Heart left ventricle (tissue), 16 donors: ENCODE data around the gene MDFIC. TPM values are rescaled to one million over a fixed set of nuclear protein-coding genes. Genes with fewer than 3 reads are reported as not detected.

ENCODE experiments used
- ATAC-seq, 4 donors: fragments of 200-7000 bp; cut with Tn5 transposase; one replicate each; pipeline ENCODE4 v1.9.1; 2020 to 2022; ENCODE audit warnings: moderate library complexity in 4 of 4, mild to moderate bottlenecking in 3 of 4, moderate number of reproducible peaks in 1 of 4
- DNase-seq, 5 donors: peaks; one replicate each; pipeline ENCODE4 v3.0.0-alpha.2; 2020
- H3K27ac ChIP-seq, 12 donors: fragments of 200-600 bp; sonication (generic) in 4 of 12; one replicate each; pipeline versions ENCODE4 v1.5.0 to v1.8.0; 2016 to 2022; ENCODE audit warnings: mild to moderate bottlenecking in 2 of 12
- H3K27me3 ChIP-seq, 9 donors: fragments of 200-600 bp; sonication (generic) in 2 of 9; one replicate each; pipeline versions ENCODE4 v1.5.1 to v1.8.0; 2016 to 2022; ENCODE audit warnings: mild to moderate bottlenecking in 3 of 9
- H3K36me3 ChIP-seq, 9 donors: fragments of 200-600 bp; sonication (generic) in 2 of 9; one replicate each; pipeline versions ENCODE4 v1.5.0 to v1.8.0; 2018 to 2022; ENCODE audit warnings: mild to moderate bottlenecking in 2 of 9
- H3K4me1 ChIP-seq, 12 donors: fragments of 200-600 bp; sonication (generic) in 4 of 12; one replicate each; pipeline versions ENCODE4 v1.5.0 to v1.8.0; 2016 to 2022; ENCODE audit warnings: mild to moderate bottlenecking in 3 of 12
- H3K4me3 ChIP-seq, 12 donors: fragments of 200-600 bp; sonication (generic) in 4 of 12; one replicate each; pipeline versions ENCODE4 v1.5.0 to v1.8.0; 2017 to 2022; ENCODE audit warnings: mild to moderate bottlenecking in 9 of 12, moderate library complexity in 4 of 12
- H3K9me3 ChIP-seq, 12 donors: fragments of 200-600 bp; sonication (generic) in 4 of 12; one replicate each; pipeline versions ENCODE4 v1.5.0 to v1.8.0; 2016 to 2022; ENCODE audit warnings: mild to moderate bottlenecking in 1 of 12
- POLR2A ChIP-seq, 2 donors: fragments of 450-650 bp; IDR thresholded peaks; one replicate each; pipeline ENCODE4 v1.6.1; 2017; ENCODE audit warnings: antibody characterized with exemption in 2 of 2, mild to moderate bottlenecking in 2 of 2, moderate library complexity in 2 of 2
- WGBS, 4 donors: extraction: QIAGEN DNeasy Blood & Tissue Kit in 2 of 4; methylation state at CpG; one replicate each; pipeline versions ENCODE4 v1.1.5 to v1.1.7; 2013 to 2018; 5-methylcytosine and 5-hydroxymethylcytosine counted together
- intact Hi-C, 10 donors: fragments of 100-400 bp; cut with DNase I; formaldehyde crosslinking; loops; one replicate each; pipeline versions ENCODE4 v1.11.1 to v1.14.2; 2022
- polyA plus RNA-seq, 2 donors: library from polyadenylated mRNA; stranded (reverse); fragments of 200-250 nt; gene quantifications; one replicate each; pipeline ENCODE4 v1.2.3, GENCODE V29; 2013
- total RNA-seq, 9 donors: library from RNA; depleted of rRNA in 2 of 9; stranded (reverse); fragments of >200 nt in 2 of 9; fragmentation: NEBNext Ultra II Directional in 3 of 9; extraction: Animal tissue kit (Norgen Biotek cat#: 25700) in 3 of 9; gene quantifications; one replicate each; pipeline versions ENCODE4 v1.1.0 to v1.2.4, GENCODE V29; 2016 to 2023
- TF ChIP-seq, protein P1 (sequence below), 12 donors: fragments of 200-600 bp; sonication (generic) in 4 of 12; IDR thresholded peaks; one replicate each; pipeline versions ENCODE4 v1.5.0 to v1.8.0; 2018 to 2022; ENCODE audit warnings: antibody characterized with exemption in 12 of 12, mild to moderate bottlenecking in 5 of 12
- donor health status: ischemic (EF 13 %, LVEDD 7.1; RV severe dilation, severe dysfunction).
- donor health status: healthy with polysubstance abuse.
- donor health status: DM: no; HTN: yes; CAD: no.
- donor health status: DM: no; HTN: no; CAD: no.
- donor health status: ischemic (EF 25% LVEDD 6.9; RV normal size, moderate dysfunction).
- donor health status: ischemic (EF 25% LVEDD 5.7; RV mildly dilated, moderate dysfunction).
- donor health status: healthy.
- donor health status: DM: yes; HTN: yes; CAD: no.
- donor health status: ischemic (EF 35%, LVEDD 5.7; RV mildly dilated, moderate dysfunction).
- donor health status: nonischemic (EF 11% LVEDD 7.7; RV severe dilation, severe dysfunction).
- donor health status: DM: yes; HTN: yes; CAD: no.
- donor health status: PGD.
- donor health status: ischemic (EF 29% LVEDD 5.4; RV normal size, mild dysfunction).
- donor health status: nonischemic (EF 23%, LVEDD 6.1; RV moderate dilation, normal function).

The MDFIC gene
- total and polyA plus RNA-seq, 11 donors: 11.2 to 51.8 (median 28.3) TPM

- intact Hi-C loops: loop anchor here in 3 of 10 donors (5.0 to 10.0 kb wide), 3 partner anchors 33 to 114 kb away; partner anchors contain the start of gene MDFIC (in 1 of the 3)
- 89 to 97% (median 95%) methylated on average over 1 of the region's 1 CpG for WGBS, 4 donors
- no peaks in the 10 kb centered on the region for H3K27me3 ChIP-seq
These were observed 48.8 kb downstream of the MDFIC start for GRCh38 chr7:114970732-114971131.

GRCh38 chr7:114972567-114972966 is 50.7 kb downstream of the MDFIC start:
- TF ChIP-seq, protein P1, sequence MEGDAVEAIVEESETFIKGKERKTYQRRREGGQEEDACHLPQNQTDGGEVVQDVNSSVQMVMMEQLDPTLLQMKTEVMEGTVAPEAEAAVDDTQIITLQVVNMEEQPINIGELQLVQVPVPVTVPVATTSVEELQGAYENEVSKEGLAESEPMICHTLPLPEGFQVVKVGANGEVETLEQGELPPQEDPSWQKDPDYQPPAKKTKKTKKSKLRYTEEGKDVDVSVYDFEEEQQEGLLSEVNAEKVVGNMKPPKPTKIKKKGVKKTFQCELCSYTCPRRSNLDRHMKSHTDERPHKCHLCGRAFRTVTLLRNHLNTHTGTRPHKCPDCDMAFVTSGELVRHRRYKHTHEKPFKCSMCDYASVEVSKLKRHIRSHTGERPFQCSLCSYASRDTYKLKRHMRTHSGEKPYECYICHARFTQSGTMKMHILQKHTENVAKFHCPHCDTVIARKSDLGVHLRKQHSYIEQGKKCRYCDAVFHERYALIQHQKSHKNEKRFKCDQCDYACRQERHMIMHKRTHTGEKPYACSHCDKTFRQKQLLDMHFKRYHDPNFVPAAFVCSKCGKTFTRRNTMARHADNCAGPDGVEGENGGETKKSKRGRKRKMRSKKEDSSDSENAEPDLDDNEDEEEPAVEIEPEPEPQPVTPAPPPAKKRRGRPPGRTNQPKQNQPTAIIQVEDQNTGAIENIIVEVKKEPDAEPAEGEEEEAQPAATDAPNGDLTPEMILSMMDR (IDR thresholded peaks at IDR 0.05): no peak
- ATAC-seq (no peak), DNase-seq (no peak)
- intact Hi-C loops: loop anchor here in 3 of 10 donors (5.0 to 10.0 kb wide), 3 partner anchors 35 to 112 kb away; partner anchors contain the start of gene MDFIC (in 1 of the 3)
- H3K36me3 ChIP-seq: no peaks in the 10 kb centered on the region
- WGBS, 4 donors: 91 to 97% (median 95%) methylated on average over 3 of the region's 3 CpGs
- no peak overlapping the region for H3K4me3 ChIP-seq
- peaks cover 0 to 63% (median 23%) of the 10 kb centered on the region in 12 donors for H3K4me1 ChIP-seq
- H3K9me3 ChIP-seq: no peaks in the 10 kb centered on the region
- H3K27me3 ChIP-seq: no peaks in the 10 kb centered on the region
- no peak overlapping the region for H3K27ac ChIP-seq

More at GRCh38 chr7:114970732-114971131, 48.8 kb downstream of the MDFIC start:
- Histone ChIP-seq H3K4me1 (peaks cover 0 to 48% (median 20%) of the 10 kb centered on the region in 12 donors), H3K9me3 (no peaks in the 10 kb centered on the region), H3K27ac (no peak overlapping the region), H3K36me3 (no peaks in the 10 kb centered on the region), H3K4me3 (no peak overlapping the region)
- DNase-seq: no peak
- TF ChIP-seq, protein P1 (IDR thresholded peaks at IDR 0.05): no peak
- TF ChIP-seq POLR2A (IDR thresholded peaks at IDR 0.05): no peak
- ATAC-seq: no peak

- 55 to 60% (median 57%) methylated on average over 3 of the region's 3 CpGs for WGBS, 4 donors
These were observed 51.3 kb downstream of the MDFIC start for GRCh38 chr7:114973147-114973546.

GRCh38 chr7:114975401-114975800 is 53.5 kb downstream of the MDFIC start:
- no peaks in the 10 kb centered on the region for H3K27me3 ChIP-seq
- ATAC-seq: peak in 1 of 4 donors; percentile 31
- no peaks in the 10 kb centered on the region for H3K9me3 ChIP-seq
- peak overlapping the region in 6 of 12 donors; percentile 0 to 37 (median 10) for H3K27ac ChIP-seq
- H3K36me3 ChIP-seq: no peaks in the 10 kb centered on the region
- no peak for DNase-seq
- intact Hi-C loops: loop anchor here in 2 of 10 donors (10.0 kb wide), 2 partner anchors 51 to 109 kb away; partner anchors contain the start of gene MDFIC (in 1 of the 2)
- TF ChIP-seq POLR2A (IDR thresholded peaks at IDR 0.05): no peak
- TF ChIP-seq, protein P1 (IDR thresholded peaks at IDR 0.05): no peak
- no peak overlapping the region for H3K4me3 ChIP-seq
- 48 to 50% (median 49%) methylated on average over 2 of the region's 2 CpGs for WGBS, 4 donors
- peaks cover 0 to 74% (median 40%) of the 10 kb centered on the region in 12 donors for H3K4me1 ChIP-seq

More at GRCh38 chr7:114973147-114973546, 51.3 kb downstream of the MDFIC start:
- H3K4me3 ChIP-seq: no peak overlapping the region
- intact Hi-C loops: loop anchor here in 3 of 10 donors (5.0 to 10.0 kb wide), 3 partner anchors 36 to 112 kb away; partner anchors contain the start of gene MDFIC (in 1 of the 3)
- no peaks in the 10 kb centered on the region for H3K36me3 ChIP-seq
- H3K27me3 ChIP-seq: no peaks in the 10 kb centered on the region
- H3K4me1 ChIP-seq: peaks cover 0 to 63% (median 23%) of the 10 kb centered on the region in 12 donors
- H3K27ac ChIP-seq: peak overlapping the region in 2 of 12 donors; percentile 6 to 22
- TF ChIP-seq, protein P1 (IDR thresholded peaks at IDR 0.05): no peak
- no peak for TF ChIP-seq POLR2A (IDR thresholded peaks at IDR 0.05)
- no peaks in the 10 kb centered on the region for H3K9me3 ChIP-seq
- DNase-seq (no peak), ATAC-seq (no peak)
